GM10248 (cell line): ENCODE measurements around the gene SLIT3.

Source experiments
- CTCF ChIA-PET: fragments of 300-600 bp; sonication (Branson Sonifier 250); formaldehyde crosslinking; extraction: SDS; loops from one replicate; lab custom pipeline; 2021; ENCODE audit warnings: antibody characterized with exemption; lab: Yijun Ruan, JAX
- POLR2A ChIA-PET: fragments of 350-650 bp; sonication (Branson Sonifier 250); formaldehyde crosslinking; extraction: SDS; loops from one replicate; lab custom pipeline; 2020; ENCODE audit warnings: antibody characterized with exemption; lab: Yijun Ruan, JAX
- DNase-seq: peaks from one replicate; pipeline ENCODE4 v3.0.0; 2012; ENCODE audit errors: extremely low spot score
- CTCF ChIP-seq: IDR thresholded peaks from 2 replicates; pipeline ENCODE4 v1.5.1; 2012; ENCODE audit warnings: mild to moderate bottlenecking, low read depth; ENCODE audit errors: extremely low read depth, missing control alignments, control extremely low read depth

The SLIT3 gene

GRCh38 chr5:168950241-168950951, 350.5 kb downstream of the SLIT3 start:
- ChIA-PET CTCF (interaction anchor here (1.2 to 2.3 kb wide), 3 partner anchors 10 to 352 kb away, joined by 5 to 9 read pairs (median 6); no protein-coding TSS in a partner anchor), POLR2A (no interaction called here)
- peak; percentile 32 for DNase-seq
- TF ChIP-seq CTCF: no peak

- CTCF ChIA-PET: interaction anchor here (0.7 to 3.2 kb wide), 7 partner anchors 9 to 632 kb away, joined by 3 to 19 read pairs (median 4); no protein-coding TSS in a partner anchor
- no peak for DNase-seq
- POLR2A ChIA-PET: no interaction called here
- no peak for TF ChIP-seq CTCF
Observed at GRCh38 chr5:168948746-168949145, 352.2 kb downstream of the SLIT3 start.

GRCh38 chr5:168947212-168947868, 353.6 kb downstream of the SLIT3 start:
- POLR2A ChIA-PET: no interaction called here
- peak; percentile 74 for TF ChIP-seq CTCF
- DNase-seq: peak; percentile 69
- CTCF ChIA-PET: interaction anchor here (0.7 to 3.2 kb wide), 11 partner anchors 11 to 679 kb away, joined by 3 to 19 read pairs (median 3); no protein-coding TSS in a partner anchor

- no peak for DNase-seq
- TF ChIP-seq CTCF: no peak
- POLR2A ChIA-PET: no interaction called here
- CTCF ChIA-PET: interaction anchor here (0.7 to 3.2 kb wide), 9 partner anchors 10 to 678 kb away, joined by 3 to 19 read pairs (median 4); no protein-coding TSS in a partner anchor
Observed at GRCh38 chr5:168946363-168946762, 354.6 kb downstream of the SLIT3 start.

- POLR2A ChIA-PET: no interaction called here
- no peak for DNase-seq
- no peak for TF ChIP-seq CTCF
- CTCF ChIA-PET: interaction anchor here (2.1 kb wide), 1 partner anchor 43 kb away, joined by 7 read pairs; no protein-coding TSS in a partner anchor
Observed at GRCh38 chr5:168944004-168944403, 356.9 kb downstream of the SLIT3 start.

GRCh38 chr5:168943091-168943884, 357.7 kb downstream of the SLIT3 start:
- CTCF ChIA-PET: interaction anchor here (0.8 to 2.1 kb wide), 3 partner anchors 10 to 44 kb away, joined by 3 to 7 read pairs (median 4); no protein-coding TSS in a partner anchor
- no peak for TF ChIP-seq CTCF
- no peak for DNase-seq
- POLR2A ChIA-PET: no interaction called here
